ENCODE data around the gene KIF1A. TPM values are rescaled to one million over a fixed set of nuclear protein-coding genes. Genes with fewer than 3 reads are reported as not detected.

KIF1A gene
- total and polyA plus RNA-seq, 2 of the 13 experiments (the other 11 are each of a cell fraction or from before 2014, with no cell fraction given) = 0.01 TPM; not detected in 1

- peak; percentile 94 for TF ChIP-seq USF2 (IDR thresholded peaks at IDR 0.05; ENCODE audit: low read depth, low read length)
- TF ChIP-seq USF2 (CRISPR knock-in tag; IDR thresholded peaks at IDR 0.05; ENCODE audit: borderline replicate concordance) = peak; percentile 96
- peak; percentile 99 for TF ChIP-seq POGK (CRISPR knock-in tag; conservative IDR thresholded peaks at IDR 0.05)
- TF ChIP-seq KAT2B (IDR thresholded peaks at IDR 0.05; ENCODE audit: borderline replicate concordance, low read depth, low read length) = no peak
- TF ChIP-seq ZSCAN29 (CRISPR knock-in tag; conservative IDR thresholded peaks at IDR 0.05) = no peak; the same call in 1 of the 2 replicates
- peak; percentile 71 for TF ChIP-seq ZNF768 (CRISPR knock-in tag; IDR thresholded peaks at IDR 0.05)
- TF ChIP-seq PHF21A (CRISPR knock-in tag; IDR thresholded peaks at IDR 0.05) = peak; percentile 99
- peak; percentile 75 for TF ChIP-seq NFYB (CRISPR knock-in tag; IDR thresholded peaks at IDR 0.05)
- TF ChIP-seq HNRNPH1 (optimal IDR thresholded peaks at IDR 0.05; ENCODE audit: low read depth, low read length) = no peak
- peak; percentile 93 for TF ChIP-seq ZNF317 (CRISPR knock-in tag; IDR thresholded peaks at IDR 0.05)
- TF ChIP-seq ZNF782 (CRISPR knock-in tag; IDR thresholded peaks at IDR 0.05; ENCODE audit: borderline replicate concordance) = peak; percentile 96
- peak; percentile 100 for TF ChIP-seq MTA1 (CRISPR knock-in tag; IDR thresholded peaks at IDR 0.05; ENCODE audit: borderline replicate concordance)
- TF ChIP-seq ZUFSP (CRISPR knock-in tag; IDR thresholded peaks at IDR 0.05; ENCODE audit: borderline replicate concordance) = no peak
- peak; percentile 89; the same call in 1 of the 2 replicates for TF ChIP-seq GLI4 (CRISPR knock-in tag; IDR thresholded peaks at IDR 0.05; ENCODE audit: borderline replicate concordance)
- no peak for TF ChIP-seq NONO (IDR thresholded peaks at IDR 0.05)
- peak; percentile 97 for TF ChIP-seq NONO (CRISPR knock-in tag; conservative IDR thresholded peaks at IDR 0.05)
- TF ChIP-seq PCBP1 (IDR thresholded peaks at IDR 0.05; ENCODE audit: borderline replicate concordance, low read depth, low read length) = no peak
- TF ChIP-seq ZKSCAN8 (CRISPR knock-in tag; IDR thresholded peaks at IDR 0.05; ENCODE audit: borderline replicate concordance) = peak; percentile 85; the same call in 1 of the 2 replicates
- peak; percentile 92 for TF ChIP-seq NR2F6 (IDR thresholded peaks at IDR 0.05)
- peak; percentile 98 for TF ChIP-seq NR2F6 (CRISPR knock-in tag; IDR thresholded peaks at IDR 0.05)
- peak; percentile 1; the same call in 1 of the 2 replicates for TF ChIP-seq ARID3A (IDR thresholded peaks at IDR 0.05; ENCODE audit: low read depth, low read length)
Measured at GRCh38 chr2:240857039-240858008, 37.3 kb upstream of the KIF1A start (continued).
